Measurements from ENCODE around the gene SPRR1A.

The SPRR1A gene

GRCh38 chr1:152962876-152963415 lies 20.9 kb upstream of the SPRR1A start:
- H3K9me3 Mint-ChIP-seq (ENCODE audit: low read depth), result no peaks in the 10 kb centered on the region
- no peak overlapping the region for H3K27ac Mint-ChIP-seq
- H3K27me3 Mint-ChIP-seq, result peaks cover 6% of the 10 kb centered on the region
- no peak overlapping the region for H3K4me3 Mint-ChIP-seq
- H3K36me3 Mint-ChIP-seq, result no peaks in the 10 kb centered on the region
- H3K4me1 Mint-ChIP-seq (ENCODE audit: low read depth), result no peaks in the 10 kb centered on the region

- Mint-ChIP-seq H3K27me3 (peaks cover 6% of the 10 kb centered on the region), H3K4me1 (ENCODE audit: low read depth) (no peaks in the 10 kb centered on the region), H3K4me3 (no peak overlapping the region), H3K9me3 (ENCODE audit: low read depth) (no peaks in the 10 kb centered on the region), H3K27ac (no peak overlapping the region), H3K36me3 (no peaks in the 10 kb centered on the region)
Measured at GRCh38 chr1:152964536-152964935, 19.3 kb upstream of the SPRR1A start.

- Mint-ChIP-seq H3K9me3 (ENCODE audit: low read depth) (no peaks in the 10 kb centered on the region), H3K27me3 (peaks cover 6% of the 10 kb centered on the region), H3K36me3 (no peaks in the 10 kb centered on the region)
Measured at GRCh38 chr1:152965853-152966252, 18.0 kb upstream of the SPRR1A start.

GRCh38 chr1:152967201-152967600 lies 16.7 kb upstream of the SPRR1A start:
- no peak overlapping the region for H3K4me3 Mint-ChIP-seq
- H3K9me3 Mint-ChIP-seq (ENCODE audit: low read depth), result no peaks in the 10 kb centered on the region
- H3K27ac Mint-ChIP-seq, result no peak overlapping the region

More at GRCh38 chr1:152965853-152966252, 18.0 kb upstream of the SPRR1A start:
- H3K4me1 Mint-ChIP-seq (ENCODE audit: low read depth), result no peaks in the 10 kb centered on the region
- H3K4me3 Mint-ChIP-seq, result no peak overlapping the region
- no peak overlapping the region for H3K27ac Mint-ChIP-seq

GRCh38 chr1:152968248-152968647 lies 15.6 kb upstream of the SPRR1A start:
- no peaks in the 10 kb centered on the region for H3K9me3 Mint-ChIP-seq (ENCODE audit: low read depth)
- no peaks in the 10 kb centered on the region for H3K4me1 Mint-ChIP-seq (ENCODE audit: low read depth)
- H3K4me3 Mint-ChIP-seq, result no peak overlapping the region
- peaks cover 7% of the 10 kb centered on the region for H3K27me3 Mint-ChIP-seq
- no peak overlapping the region for H3K27ac Mint-ChIP-seq
- no peaks in the 10 kb centered on the region for H3K36me3 Mint-ChIP-seq

More at GRCh38 chr1:152967201-152967600, 16.7 kb upstream of the SPRR1A start:
- Mint-ChIP-seq H3K27me3 (peaks cover 4% of the 10 kb centered on the region), H3K36me3 (no peaks in the 10 kb centered on the region), H3K4me1 (ENCODE audit: low read depth) (no peaks in the 10 kb centered on the region)

- Mint-ChIP-seq H3K36me3 (no peaks in the 10 kb centered on the region), H3K9me3 (ENCODE audit: low read depth) (no peaks in the 10 kb centered on the region), H3K4me3 (no peak overlapping the region), H3K27me3 (peaks cover 7% of the 10 kb centered on the region), H3K4me1 (ENCODE audit: low read depth) (no peaks in the 10 kb centered on the region), H3K27ac (no peak overlapping the region)
Measured at GRCh38 chr1:152969036-152969435, 14.8 kb upstream of the SPRR1A start.

- no peak within 1 kb of the TSS for H3K27ac Mint-ChIP-seq
- no peaks in the 10 kb centered on the region for H3K9me3 Mint-ChIP-seq (ENCODE audit: low read depth)
- no peak within 1 kb of the TSS for H3K4me3 Mint-ChIP-seq
- peaks cover 7% of the 10 kb centered on the region for H3K27me3 Mint-ChIP-seq
- H3K36me3 Mint-ChIP-seq, result no peaks in the 10 kb centered on the region
- no peaks in the 10 kb centered on the region for H3K4me1 Mint-ChIP-seq (ENCODE audit: low read depth)
Measured at GRCh38 chr1:152970495-152970894, 13.4 kb upstream of the SPRR1A start, which contains the start of gene SPRR4. TSS of gene SPRR4 (plus strand) at chr1:152970648. CDS start at chr1:152971891, 1,243 bp downstream.

GRCh38 chr1:152972196-152972886 lies 11.5 kb upstream of the SPRR1A start:
- H3K36me3 Mint-ChIP-seq, result no peaks in the 10 kb centered on the region
- peaks cover 10% of the 10 kb centered on the region for H3K27me3 Mint-ChIP-seq
- H3K4me3 Mint-ChIP-seq, result no peak overlapping the region
- H3K9me3 Mint-ChIP-seq (ENCODE audit: low read depth), result no peaks in the 10 kb centered on the region
- no peaks in the 10 kb centered on the region for H3K4me1 Mint-ChIP-seq (ENCODE audit: low read depth)
- H3K27ac Mint-ChIP-seq, result no peak overlapping the region

- Mint-ChIP-seq H3K27ac (no peak overlapping the region), H3K36me3 (no peaks in the 10 kb centered on the region), H3K9me3 (ENCODE audit: low read depth) (no peaks in the 10 kb centered on the region), H3K4me3 (no peak overlapping the region), H3K4me1 (ENCODE audit: low read depth) (no peaks in the 10 kb centered on the region), H3K27me3 (peaks cover 18% of the 10 kb centered on the region)
Measured at GRCh38 chr1:152976688-152977087, 7.2 kb upstream of the SPRR1A start.

- Mint-ChIP-seq H3K27me3 (peaks cover 18% of the 10 kb centered on the region), H3K4me3 (no peak overlapping the region), H3K36me3 (no peaks in the 10 kb centered on the region), H3K9me3 (ENCODE audit: low read depth) (no peaks in the 10 kb centered on the region), H3K4me1 (ENCODE audit: low read depth) (no peaks in the 10 kb centered on the region), H3K27ac (no peak overlapping the region)
Measured at GRCh38 chr1:152977614-152978013, 6.3 kb upstream of the SPRR1A start.

GRCh38 chr1:152980676-152981075 lies 3.2 kb upstream of the SPRR1A start:
- Mint-ChIP-seq H3K27ac (no peak overlapping the region), H3K4me3 (no peak overlapping the region), H3K27me3 (peaks cover 24% of the 10 kb centered on the region)

GRCh38 chr1:152981146-152981871 lies 2.6 kb upstream of the SPRR1A start:
- Mint-ChIP-seq H3K4me1 (ENCODE audit: low read depth) (no peaks in the 10 kb centered on the region), H3K9me3 (ENCODE audit: low read depth) (no peaks in the 10 kb centered on the region), H3K36me3 (no peaks in the 10 kb centered on the region), H3K4me3 (no peak overlapping the region), H3K27me3 (peaks cover 23% of the 10 kb centered on the region), H3K27ac (no peak overlapping the region)

More at GRCh38 chr1:152980676-152981075, 3.2 kb upstream of the SPRR1A start:
- H3K4me1 Mint-ChIP-seq (ENCODE audit: low read depth), result no peaks in the 10 kb centered on the region
- H3K9me3 Mint-ChIP-seq (ENCODE audit: low read depth), result no peaks in the 10 kb centered on the region
- H3K36me3 Mint-ChIP-seq, result no peaks in the 10 kb centered on the region

GRCh38 chr1:152982076-152982475 lies 1.8 kb upstream of the SPRR1A start:
- Mint-ChIP-seq H3K27me3 (peaks cover 26% of the 10 kb centered on the region), H3K27ac (no peak overlapping the region), H3K4me1 (ENCODE audit: low read depth) (no peaks in the 10 kb centered on the region), H3K36me3 (no peaks in the 10 kb centered on the region), H3K9me3 (ENCODE audit: low read depth) (no peaks in the 10 kb centered on the region), H3K4me3 (no peak overlapping the region)

GRCh38 chr1:152983234-152983633 lies 647 bp upstream of the SPRR1A start:
- Mint-ChIP-seq H3K4me1 (ENCODE audit: low read depth) (no peaks in the 10 kb centered on the region), H3K36me3 (no peaks in the 10 kb centered on the region), H3K27me3 (peaks cover 29% of the 10 kb centered on the region), H3K9me3 (ENCODE audit: low read depth) (no peaks in the 10 kb centered on the region), H3K27ac (no peak overlapping the region), H3K4me3 (no peak overlapping the region)

- Mint-ChIP-seq H3K27ac (no peak overlapping the region), H3K4me3 (no peak overlapping the region), H3K27me3 (peaks cover 26% of the 10 kb centered on the region), H3K9me3 (ENCODE audit: low read depth) (no peaks in the 10 kb centered on the region), H3K36me3 (no peaks in the 10 kb centered on the region), H3K4me1 (ENCODE audit: low read depth) (no peaks in the 10 kb centered on the region)
Measured at GRCh38 chr1:152986578-152986977, 2.7 kb downstream of the SPRR1A start.
